Fibroblast of peridontal ligament (primary cell): Measurements from ENCODE around the gene PLIN5.
"Not testable (repeated sequence)": the region's sequence is repeated elsewhere in the genome, so short reads cannot be mapped to it uniquely, and the experiment has no call there.

Experiments
- DNase-seq: peaks from one replicate; pipeline ENCODE4 v3.0.0-alpha.2; 2010; ENCODE audit errors: extremely low read depth

PLIN5 gene

GRCh38 chr19:4542896-4543841 lies 8.1 kb upstream of the PLIN5 start:
- DNase-seq: no peak

GRCh38 chr19:4541806-4542145 lies 6.8 kb upstream of the PLIN5 start:
- not testable (repeated sequence) for DNase-seq

GRCh38 chr19:4541114-4541805 lies 6.2 kb upstream of the PLIN5 start:
- no peak for DNase-seq

- no peak for DNase-seq
Observed at GRCh38 chr19:4539693-4540581, 4.9 kb upstream of the PLIN5 start, which contains the start of gene LRG1. Gene LRG1, minus strand, starts transcription at chr19:4540036. Its CDS starts 23 bp downstream, at chr19:4540013.

GRCh38 chr19:4539169-4539692 lies 4.2 kb upstream of the PLIN5 start:
- DNase-seq: no peak

DNA sequence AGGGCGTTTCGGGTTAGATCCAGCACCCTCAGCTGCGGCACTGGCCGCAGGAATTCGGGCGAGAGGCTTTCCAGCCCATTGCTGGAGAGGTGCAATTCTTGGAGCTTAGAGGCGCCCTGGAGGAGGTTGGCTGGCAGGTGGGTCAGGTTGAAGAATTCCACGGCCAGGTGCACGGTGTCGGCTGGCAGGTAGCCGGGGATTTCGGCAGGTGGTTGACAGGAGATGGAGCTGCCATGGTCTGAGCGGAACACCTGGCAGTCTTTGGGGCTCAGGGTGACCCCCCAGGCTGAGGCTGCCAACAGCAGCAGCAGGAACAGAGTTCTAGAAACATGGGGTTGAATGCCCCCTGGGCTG lies 3.6 kb upstream of the PLIN5 start:
- DNase-seq: no peak

GRCh38 chr19:4537953-4538600 lies 3.1 kb upstream of the PLIN5 start:
- DNase-seq: no peak

DNA sequence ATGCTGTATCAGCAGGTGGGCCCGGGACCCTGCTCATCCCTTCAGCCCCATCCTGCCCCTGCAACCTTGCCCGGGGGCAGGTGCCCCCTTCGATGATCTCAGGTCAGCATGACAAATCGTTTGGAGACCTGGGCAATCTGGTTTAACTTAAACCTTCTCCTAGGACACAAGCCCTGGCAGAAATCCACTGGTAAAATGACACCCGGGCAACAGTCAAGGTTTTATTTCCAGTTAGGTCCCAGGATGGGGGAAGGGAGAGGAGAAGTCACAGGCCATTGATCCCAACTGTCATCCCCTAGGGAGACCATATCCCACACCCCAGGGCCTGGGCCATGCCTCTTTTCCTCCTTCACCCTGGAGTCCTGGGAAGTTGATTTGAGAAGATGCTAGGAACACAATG lies 1.8 kb upstream of the PLIN5 start:
- no peak for DNase-seq

DNA sequence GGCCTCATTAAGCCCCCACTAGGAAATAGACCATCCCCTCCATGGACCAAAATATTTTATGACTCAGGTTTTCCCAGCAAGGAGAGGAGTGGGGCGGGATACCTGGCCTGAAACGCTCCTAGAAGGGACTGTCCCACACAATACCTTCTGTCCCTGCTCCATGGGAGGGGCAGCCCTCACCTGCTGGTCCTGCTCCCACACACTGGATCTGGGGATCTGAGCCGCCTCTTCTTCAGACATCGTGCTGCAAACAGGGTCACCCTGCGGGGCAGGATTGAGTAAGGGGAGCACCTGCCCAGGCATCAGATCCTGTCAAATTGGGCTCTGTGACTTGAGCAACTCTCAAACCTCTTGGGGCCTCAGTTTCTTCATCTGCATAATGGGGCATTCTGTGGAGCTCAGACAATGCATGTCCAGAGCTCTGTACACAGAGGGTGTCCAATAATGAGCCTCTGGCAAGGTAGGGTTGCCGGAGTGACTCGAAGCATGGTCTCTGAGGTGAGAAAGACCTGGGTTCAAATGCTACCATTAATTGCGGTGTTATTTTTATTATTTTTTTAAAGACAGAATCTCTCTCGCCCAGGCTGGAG lies 1.1 kb downstream of the PLIN5 start:
- DNase-seq: no peak

DNA sequence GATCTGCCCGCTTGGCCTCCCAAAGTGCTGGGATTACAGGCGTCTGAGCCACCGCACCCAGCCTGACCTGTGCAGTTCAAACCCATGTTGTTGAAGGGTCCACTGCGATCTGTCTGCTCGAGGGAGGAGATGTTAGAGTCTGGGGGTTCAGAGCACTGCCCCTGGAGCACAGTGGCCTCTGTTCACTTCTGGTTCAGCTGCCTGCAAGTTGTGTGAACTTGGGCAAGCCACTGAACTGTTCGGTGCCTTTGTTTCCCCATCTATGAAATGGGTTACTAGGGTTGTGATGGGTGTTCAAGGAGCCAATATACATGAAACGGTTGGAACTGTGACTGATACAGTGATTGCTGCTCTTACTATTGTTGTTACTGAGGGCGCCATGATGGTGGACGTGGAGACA lies 1.7 kb downstream of the PLIN5 start:
- no peak for DNase-seq

DNA sequence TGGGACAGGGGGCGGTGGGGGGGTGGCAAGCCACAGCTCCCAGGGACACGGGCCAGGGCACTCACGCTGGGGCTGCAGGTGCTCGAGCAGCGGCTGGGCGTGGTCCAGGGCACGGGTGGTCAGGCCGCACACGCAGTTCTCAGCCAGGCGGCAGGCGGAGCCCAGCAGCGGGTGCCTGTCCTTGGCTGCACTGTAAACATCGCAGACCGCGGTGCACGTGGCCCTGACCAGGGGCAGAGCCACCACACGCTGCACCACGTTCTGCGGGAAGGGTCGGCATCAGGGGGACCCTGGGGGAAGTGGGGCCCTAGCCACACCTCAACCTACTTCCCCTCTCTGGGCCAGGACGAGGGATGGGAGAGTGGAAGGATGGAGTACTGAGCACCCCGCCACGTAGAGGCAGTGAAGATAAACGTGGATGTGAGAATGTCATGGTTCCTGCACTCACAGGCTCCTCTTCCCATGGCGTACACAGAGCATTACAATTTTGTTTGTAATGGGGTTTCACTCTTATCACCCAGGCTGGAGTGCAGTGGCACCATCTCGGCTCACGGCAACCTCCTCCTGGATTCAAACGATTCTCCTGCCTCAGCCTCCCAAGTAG lies 3.4 kb downstream of the PLIN5 start:
- DNase-seq: no peak

DNA sequence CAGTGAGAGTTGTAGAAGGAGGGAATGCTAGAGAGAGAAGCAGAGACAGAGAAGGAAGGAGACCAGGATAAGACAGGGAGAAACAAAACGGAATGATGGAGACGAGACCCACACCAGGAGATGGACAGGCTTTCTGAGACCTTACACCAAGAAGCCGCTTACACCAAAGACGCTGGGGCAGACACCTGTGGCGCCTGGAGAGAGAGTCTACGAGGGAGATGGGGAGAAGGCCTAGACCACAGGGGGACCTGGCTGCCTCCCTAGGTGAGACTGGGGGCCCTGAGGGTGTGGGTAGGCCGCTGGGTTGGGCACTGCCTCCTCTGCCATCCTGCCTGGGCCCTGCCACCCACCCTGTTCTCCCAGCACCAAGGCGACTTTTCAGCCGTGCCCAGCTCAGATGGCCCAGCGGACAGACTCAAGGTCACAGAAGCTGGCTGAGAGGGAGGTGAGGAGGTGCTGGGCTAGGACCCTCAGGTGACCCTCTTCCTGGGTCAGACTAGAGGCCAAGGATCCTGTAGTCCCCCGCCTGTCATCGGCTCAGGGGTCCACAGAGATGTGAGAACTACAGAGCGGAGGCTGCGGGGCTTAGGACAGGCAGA lies 5.0 kb downstream of the PLIN5 start:
- no peak for DNase-seq

DNA sequence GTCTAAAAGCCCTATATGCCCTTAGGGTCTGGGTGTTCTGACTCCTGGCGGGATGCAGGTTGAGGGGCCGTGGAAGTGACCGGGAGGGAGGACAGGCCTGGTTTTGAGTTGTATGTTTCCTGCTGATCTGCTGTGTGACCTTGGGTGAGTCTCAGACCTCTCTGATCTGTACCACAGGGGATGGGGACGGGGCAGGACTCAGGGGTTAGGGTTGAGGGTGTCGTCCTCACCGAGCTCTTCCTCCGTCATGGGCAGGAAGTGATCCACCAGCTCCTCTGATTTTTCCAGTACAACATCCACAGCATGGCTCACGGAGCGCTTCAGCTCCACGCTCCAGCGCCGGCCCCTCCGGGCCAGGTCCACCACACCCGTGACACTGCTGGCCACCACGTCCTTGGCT lies 6.2 kb downstream of the PLIN5 start:
- DNase-seq: no peak

DNA sequence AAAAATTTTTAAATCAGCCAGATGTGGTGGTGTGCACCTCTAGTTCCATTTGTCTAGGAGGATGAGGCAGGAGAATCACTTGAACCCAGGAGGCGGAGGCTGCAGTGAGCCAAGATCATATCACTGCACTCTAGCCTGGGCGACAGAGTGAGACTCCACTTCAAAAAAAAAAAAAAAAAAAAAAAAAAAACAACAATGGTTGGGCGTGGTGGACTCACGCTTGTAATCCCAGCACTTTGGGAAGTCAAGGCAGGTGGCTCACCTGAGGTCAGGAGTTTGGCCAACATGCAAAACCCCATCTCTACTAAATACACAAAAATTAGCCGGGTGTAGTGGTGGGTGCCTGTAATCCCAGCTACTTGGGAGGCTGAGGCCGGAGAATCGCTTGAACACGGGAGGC lies 7.6 kb downstream of the PLIN5 start:
- not testable (repeated sequence) for DNase-seq

DNA sequence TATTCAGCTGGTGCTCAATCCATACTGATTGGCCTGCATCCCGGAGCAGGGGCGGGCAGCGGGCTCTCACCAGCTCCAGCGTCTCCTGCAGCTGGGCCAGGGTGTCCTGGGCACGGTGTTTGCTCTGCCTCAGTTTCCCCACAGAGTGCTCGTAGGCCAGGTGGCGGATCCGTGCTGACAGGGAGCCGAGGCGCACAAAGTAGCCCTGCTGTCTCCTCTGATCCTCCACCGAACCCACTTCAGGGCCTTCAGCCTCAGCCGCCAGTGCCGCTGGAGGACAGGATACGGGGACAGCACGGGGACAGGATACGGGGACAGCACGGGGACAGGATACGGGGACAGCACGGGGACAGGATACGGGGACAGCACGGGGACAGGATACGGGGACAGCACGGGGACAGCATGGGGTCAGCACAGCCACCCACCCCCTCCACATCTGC lies 9.4 kb downstream of the PLIN5 start:
- no peak for DNase-seq

DNA sequence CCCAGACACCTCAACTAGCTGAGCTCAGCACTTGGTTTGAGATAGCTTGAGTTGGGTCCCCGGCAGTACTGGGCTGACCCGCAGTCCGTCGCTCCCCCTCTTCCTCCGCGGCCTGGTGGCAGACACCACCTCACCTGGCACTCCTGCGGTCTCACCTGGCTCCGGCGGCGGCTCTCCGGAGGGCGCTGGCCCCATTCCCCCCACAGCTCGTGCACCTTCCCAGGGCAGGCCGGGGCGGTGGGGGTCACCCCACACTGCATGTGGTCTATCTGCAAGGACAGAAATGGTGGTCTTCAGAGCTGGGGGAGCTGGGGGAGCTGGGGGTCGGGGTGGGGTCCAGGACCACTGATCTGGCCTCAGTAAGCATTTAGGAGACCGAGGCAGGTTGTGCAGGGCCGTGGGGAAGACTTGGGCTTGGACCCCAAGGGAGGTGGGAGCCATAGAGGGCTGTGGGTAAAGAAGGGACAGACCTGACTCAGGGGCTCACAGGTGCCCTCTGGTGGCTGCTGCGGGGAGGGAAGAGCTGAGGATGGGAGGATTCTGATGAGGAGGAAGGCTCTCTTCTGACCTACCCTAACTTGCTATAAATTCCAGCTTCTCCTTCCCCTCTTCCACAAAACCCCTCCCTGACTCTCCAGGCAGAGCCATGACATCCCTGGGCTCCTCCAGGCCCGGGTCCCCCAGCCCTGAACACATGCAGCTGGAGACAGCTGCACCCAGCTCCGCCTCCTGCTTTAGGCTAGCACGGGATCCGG lies 10.0 kb downstream of the PLIN5 start:
- peak; percentile 25 for DNase-seq

DNA sequence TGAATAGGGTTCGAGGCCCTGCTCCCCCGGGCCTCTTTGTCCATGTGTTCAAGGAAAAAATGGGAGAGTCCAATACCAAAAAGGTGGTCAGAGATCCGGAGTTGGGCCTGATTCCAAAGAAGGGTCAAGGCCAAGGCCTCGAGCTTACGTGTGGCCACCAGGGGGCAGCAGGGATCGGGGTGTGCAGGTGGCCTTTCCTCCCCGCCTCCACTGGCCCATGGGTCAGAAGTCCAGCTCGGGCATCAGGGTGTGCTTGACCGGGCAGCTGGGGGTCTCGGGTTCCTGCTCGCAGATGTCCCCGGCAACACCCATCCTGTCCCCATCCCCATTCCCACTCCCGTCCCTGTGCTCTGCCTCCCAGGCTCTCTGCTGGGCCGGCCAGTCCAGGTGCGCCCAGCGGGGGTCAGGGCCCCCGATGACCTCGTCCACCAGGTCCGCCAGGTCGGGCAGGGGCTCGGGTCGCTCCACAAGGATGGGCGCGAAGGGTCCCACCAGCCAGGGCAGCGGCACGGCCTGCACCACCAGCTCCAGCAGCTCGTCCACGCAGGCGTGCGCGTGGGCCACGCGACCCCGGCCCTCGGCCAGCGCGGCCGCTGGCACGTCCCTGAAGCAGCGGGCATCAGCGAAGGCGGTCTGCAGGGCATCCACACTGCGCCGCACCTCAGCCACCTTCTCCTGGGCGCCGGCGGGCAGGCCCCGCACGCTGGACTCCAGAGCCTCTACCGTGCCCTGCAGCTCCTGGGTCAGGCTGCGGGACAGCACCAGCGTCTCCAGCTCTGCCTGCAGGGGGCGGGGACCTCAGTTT lies 11.5 kb downstream of the PLIN5 start:
- no peak for DNase-seq

DNA sequence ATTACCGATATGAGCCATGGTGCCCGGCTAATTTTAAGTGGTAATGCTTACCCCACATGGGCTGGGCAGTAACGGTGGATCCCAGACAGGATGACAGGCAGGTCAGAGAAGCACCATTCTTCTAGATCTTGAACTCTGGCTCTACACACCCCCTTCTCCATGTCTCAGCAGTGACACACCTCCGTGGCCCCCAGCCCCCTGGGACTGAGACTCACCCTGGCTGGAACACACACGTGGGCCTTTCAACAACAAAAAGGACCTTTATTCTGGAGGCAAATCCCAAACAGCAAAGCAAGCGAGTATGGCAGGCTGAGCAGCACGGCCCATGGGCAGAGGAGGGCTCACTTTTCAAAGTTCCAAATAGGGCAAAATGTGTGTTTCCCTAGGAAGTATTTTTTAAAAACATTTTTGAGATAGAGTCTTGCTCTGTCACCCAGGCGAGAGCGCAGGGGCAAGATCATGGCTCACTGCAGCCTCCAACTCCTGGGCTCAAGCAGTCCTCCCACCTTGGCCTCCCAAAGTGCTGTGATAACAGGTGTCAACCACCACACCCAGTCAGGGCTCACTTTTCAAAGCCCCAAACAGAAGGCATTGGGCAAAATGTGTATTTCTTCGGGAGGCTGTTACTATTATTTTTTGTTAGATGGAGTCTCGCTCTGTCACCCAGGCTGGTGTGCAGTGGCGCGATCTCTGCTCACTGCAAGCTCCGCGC lies 12.6 kb downstream of the PLIN5 start:
- no peak for DNase-seq
